ENCODE measurements around the gene CDYL2.

CDYL2 gene

GRCh38 chr16:80691111-80691741 lies 113.2 kb downstream of the CDYL2 start:
- Histone ChIP-seq H4K5ac (ENCODE audit: low read length) (no peak overlapping the region), H2BK120ac (ENCODE audit: low read depth, low read length) (no peak overlapping the region), H4K8ac (ENCODE audit: low read depth, low read length) (no peak overlapping the region), H3K23ac (ENCODE audit: low read length) (no peak overlapping the region), H3K4me1 (ENCODE audit: control insufficient read depth, low read depth, low read length) (no peaks in the 10 kb centered on the region), H3K79me2 (ENCODE audit: control insufficient read depth, insufficient read depth, low read length) (no peaks in the 10 kb centered on the region), H3K9ac (ENCODE audit: low read length) (no peak overlapping the region), H3K4me2 (ENCODE audit: low read length) (no peak overlapping the region), H3K4ac (ENCODE audit: low read depth, low read length) (no peak overlapping the region), H3K56ac (ENCODE audit: low read length) (no peak overlapping the region), H2BK15ac (replicated peaks; ENCODE audit: low read depth) (no peak overlapping the region), H3K36me3 (ENCODE audit: control insufficient read depth, insufficient read depth, low read length) (no peaks in the 10 kb centered on the region), H2BK5ac (ENCODE audit: low read length) (no peak overlapping the region), H3K18ac (ENCODE audit: low read length) (no peak overlapping the region), H2AK5ac (ENCODE audit: low read length) (no peak overlapping the region), H3K79me1 (ENCODE audit: low read length) (no peaks in the 10 kb centered on the region), H3K4me3 (ENCODE audit: low read length) (no peak overlapping the region), H3K27me3 (ENCODE audit: insufficient read depth, low read length, poor library complexity) (no peaks in the 10 kb centered on the region), H3K27ac (ENCODE audit: low read depth, low read length) (no peak overlapping the region)
- DNase-seq: no peak
- WGBS (ENCODE audit: extremely low coverage, insufficient coverage, low lambda C conversion rate): no CpG with 5 or more reads among the region's 3 CpGs

GRCh38 chr16:80689487-80689886 lies 114.9 kb downstream of the CDYL2 start:
- Histone ChIP-seq H3K36me3 (ENCODE audit: control insufficient read depth, insufficient read depth, low read length) (no peaks in the 10 kb centered on the region), H3K27me3 (ENCODE audit: insufficient read depth, low read length, poor library complexity) (no peaks in the 10 kb centered on the region), H3K4me2 (ENCODE audit: low read length) (no peak overlapping the region), H3K4me3 (ENCODE audit: low read length) (no peak overlapping the region), H2BK15ac (replicated peaks; ENCODE audit: low read depth) (no peak overlapping the region), H2BK5ac (ENCODE audit: low read length) (no peak overlapping the region), H3K79me1 (ENCODE audit: low read length) (no peaks in the 10 kb centered on the region), H3K23ac (ENCODE audit: low read length) (no peak overlapping the region), H3K9ac (ENCODE audit: low read length) (no peak overlapping the region), H4K5ac (ENCODE audit: low read length) (no peak overlapping the region), H3K18ac (ENCODE audit: low read length) (no peak overlapping the region), H3K4me1 (ENCODE audit: control insufficient read depth, low read depth, low read length) (no peaks in the 10 kb centered on the region), H2AK5ac (ENCODE audit: low read length) (no peak overlapping the region), H3K79me2 (ENCODE audit: control insufficient read depth, insufficient read depth, low read length) (no peaks in the 10 kb centered on the region), H2BK120ac (ENCODE audit: low read depth, low read length) (no peak overlapping the region), H3K27ac (ENCODE audit: low read depth, low read length) (no peak overlapping the region), H3K56ac (ENCODE audit: low read length) (no peak overlapping the region), H3K4ac (ENCODE audit: low read depth, low read length) (no peak overlapping the region), H4K8ac (ENCODE audit: low read depth, low read length) (no peak overlapping the region)
- no peak for DNase-seq
- WGBS (ENCODE audit: extremely low coverage, insufficient coverage, low lambda C conversion rate): no CpG with 5 or more reads among the region's 10 CpGs

- H3K4me3 ChIP-seq (ENCODE audit: low read length): no peak overlapping the region
- H2BK120ac ChIP-seq (ENCODE audit: low read depth, low read length): no peak overlapping the region
- H3K9ac ChIP-seq (ENCODE audit: low read length): no peak overlapping the region
- H3K4me1 ChIP-seq (ENCODE audit: control insufficient read depth, low read depth, low read length): no peaks in the 10 kb centered on the region
- H2BK5ac ChIP-seq (ENCODE audit: low read length): no peak overlapping the region
- H4K5ac ChIP-seq (ENCODE audit: low read length): no peak overlapping the region
- H3K36me3 ChIP-seq (ENCODE audit: control insufficient read depth, insufficient read depth, low read length): no peaks in the 10 kb centered on the region
- no peak overlapping the region for H3K56ac ChIP-seq (ENCODE audit: low read length)
- DNase-seq: no peak
- WGBS (ENCODE audit: extremely low coverage, insufficient coverage, low lambda C conversion rate): no CpG with 5 or more reads among the region's 4 CpGs
- H3K4me2 ChIP-seq (ENCODE audit: low read length): no peak overlapping the region
- no peaks in the 10 kb centered on the region for H3K79me1 ChIP-seq (ENCODE audit: low read length)
- no peak overlapping the region for H2BK15ac ChIP-seq (replicated peaks; ENCODE audit: low read depth)
- no peak overlapping the region for H3K27ac ChIP-seq (ENCODE audit: low read depth, low read length)
- no peak overlapping the region for H3K23ac ChIP-seq (ENCODE audit: low read length)
- H2AK5ac ChIP-seq (ENCODE audit: low read length): no peak overlapping the region
- no peaks in the 10 kb centered on the region for H3K79me2 ChIP-seq (ENCODE audit: control insufficient read depth, insufficient read depth, low read length)
- H4K8ac ChIP-seq (ENCODE audit: low read depth, low read length): no peak overlapping the region
- no peaks in the 10 kb centered on the region for H3K27me3 ChIP-seq (ENCODE audit: insufficient read depth, low read length, poor library complexity)
- no peak overlapping the region for H3K18ac ChIP-seq (ENCODE audit: low read length)
- no peak overlapping the region for H3K4ac ChIP-seq (ENCODE audit: low read depth, low read length)
These were observed 116.8 kb downstream of the CDYL2 start for GRCh38 chr16:80687606-80688005.

GRCh38 chr16:80684906-80685305 lies 119.5 kb downstream of the CDYL2 start:
- no CpG with 5 or more reads among the region's 10 CpGs for WGBS (ENCODE audit: extremely low coverage, insufficient coverage, low lambda C conversion rate)
- no peak overlapping the region for H2BK15ac ChIP-seq (replicated peaks; ENCODE audit: low read depth)
- H4K5ac ChIP-seq (ENCODE audit: low read length): no peak overlapping the region
- H3K23ac ChIP-seq (ENCODE audit: low read length): no peak overlapping the region
- DNase-seq: no peak
- no peaks in the 10 kb centered on the region for H3K4me1 ChIP-seq (ENCODE audit: control insufficient read depth, low read depth, low read length)
- H3K36me3 ChIP-seq (ENCODE audit: control insufficient read depth, insufficient read depth, low read length): no peaks in the 10 kb centered on the region
- H2BK120ac ChIP-seq (ENCODE audit: low read depth, low read length): no peak overlapping the region
- no peak overlapping the region for H2BK5ac ChIP-seq (ENCODE audit: low read length)
- no peak overlapping the region for H4K8ac ChIP-seq (ENCODE audit: low read depth, low read length)
- H3K18ac ChIP-seq (ENCODE audit: low read length): no peak overlapping the region
- no peaks in the 10 kb centered on the region for H3K79me1 ChIP-seq (ENCODE audit: low read length)
- H2AK5ac ChIP-seq (ENCODE audit: low read length): no peak overlapping the region
- no peak overlapping the region for H3K56ac ChIP-seq (ENCODE audit: low read length)
- no peaks in the 10 kb centered on the region for H3K27me3 ChIP-seq (ENCODE audit: insufficient read depth, low read length, poor library complexity)
- H3K4me2 ChIP-seq (ENCODE audit: low read length): no peak overlapping the region
- H3K4ac ChIP-seq (ENCODE audit: low read depth, low read length): no peak overlapping the region
- no peaks in the 10 kb centered on the region for H3K79me2 ChIP-seq (ENCODE audit: control insufficient read depth, insufficient read depth, low read length)
- H3K27ac ChIP-seq (ENCODE audit: low read depth, low read length): no peak overlapping the region
- no peak overlapping the region for H3K4me3 ChIP-seq (ENCODE audit: low read length)
- no peak overlapping the region for H3K9ac ChIP-seq (ENCODE audit: low read length)

GRCh38 chr16:80684136-80684765 lies 120.1 kb downstream of the CDYL2 start:
- H4K8ac ChIP-seq (ENCODE audit: low read depth, low read length): no peak overlapping the region
- H2BK15ac ChIP-seq (replicated peaks; ENCODE audit: low read depth): no peak overlapping the region
- H3K27ac ChIP-seq (ENCODE audit: low read depth, low read length): no peak overlapping the region
- no peak overlapping the region for H3K23ac ChIP-seq (ENCODE audit: low read length)
- no peak overlapping the region for H3K18ac ChIP-seq (ENCODE audit: low read length)
- no peaks in the 10 kb centered on the region for H3K4me1 ChIP-seq (ENCODE audit: control insufficient read depth, low read depth, low read length)
- no peaks in the 10 kb centered on the region for H3K27me3 ChIP-seq (ENCODE audit: insufficient read depth, low read length, poor library complexity)
- no peak overlapping the region for H3K4me2 ChIP-seq (ENCODE audit: low read length)
- H3K79me2 ChIP-seq (ENCODE audit: control insufficient read depth, insufficient read depth, low read length): no peaks in the 10 kb centered on the region
- H3K4me3 ChIP-seq (ENCODE audit: low read length): no peak overlapping the region
- H3K79me1 ChIP-seq (ENCODE audit: low read length): no peaks in the 10 kb centered on the region
- no peak overlapping the region for H3K56ac ChIP-seq (ENCODE audit: low read length)
- H4K5ac ChIP-seq (ENCODE audit: low read length): no peak overlapping the region
- no peak overlapping the region for H2BK120ac ChIP-seq (ENCODE audit: low read depth, low read length)
- no peak overlapping the region for H2AK5ac ChIP-seq (ENCODE audit: low read length)
- no peaks in the 10 kb centered on the region for H3K36me3 ChIP-seq (ENCODE audit: control insufficient read depth, insufficient read depth, low read length)
- H2BK5ac ChIP-seq (ENCODE audit: low read length): no peak overlapping the region
- no peak for DNase-seq
- no CpG with 5 or more reads among the region's 15 CpGs for WGBS (ENCODE audit: extremely low coverage, insufficient coverage, low lambda C conversion rate)
- no peak overlapping the region for H3K4ac ChIP-seq (ENCODE audit: low read depth, low read length)
- no peak overlapping the region for H3K9ac ChIP-seq (ENCODE audit: low read length)

GRCh38 chr16:80683646-80684045 lies 120.8 kb downstream of the CDYL2 start:
- H4K5ac ChIP-seq (ENCODE audit: low read length): no peak overlapping the region
- no peak overlapping the region for H2BK120ac ChIP-seq (ENCODE audit: low read depth, low read length)
- no peaks in the 10 kb centered on the region for H3K79me1 ChIP-seq (ENCODE audit: low read length)
- H3K27me3 ChIP-seq (ENCODE audit: insufficient read depth, low read length, poor library complexity): no peaks in the 10 kb centered on the region
- no peak overlapping the region for H4K8ac ChIP-seq (ENCODE audit: low read depth, low read length)
- no peak overlapping the region for H2BK5ac ChIP-seq (ENCODE audit: low read length)
- no peak overlapping the region for H3K23ac ChIP-seq (ENCODE audit: low read length)
- H3K27ac ChIP-seq (ENCODE audit: low read depth, low read length): no peak overlapping the region
- H3K9ac ChIP-seq (ENCODE audit: low read length): no peak overlapping the region
- H3K36me3 ChIP-seq (ENCODE audit: control insufficient read depth, insufficient read depth, low read length): no peaks in the 10 kb centered on the region
- no peaks in the 10 kb centered on the region for H3K79me2 ChIP-seq (ENCODE audit: control insufficient read depth, insufficient read depth, low read length)
- H3K4me3 ChIP-seq (ENCODE audit: low read length): no peak overlapping the region
- DNase-seq: no peak
- no CpG with 5 or more reads among the region's 3 CpGs for whole genome bisulfite sequencing (ENCODE audit: extremely low coverage, insufficient coverage, low lambda C conversion rate)
- no peak overlapping the region for H3K4me2 ChIP-seq (ENCODE audit: low read length)
- no peaks in the 10 kb centered on the region for H3K4me1 ChIP-seq (ENCODE audit: control insufficient read depth, low read depth, low read length)
- H2AK5ac ChIP-seq (ENCODE audit: low read length): no peak overlapping the region
- no peak overlapping the region for H2BK15ac ChIP-seq (replicated peaks; ENCODE audit: low read depth)
- no peak overlapping the region for H3K56ac ChIP-seq (ENCODE audit: low read length)
- no peak overlapping the region for H3K18ac ChIP-seq (ENCODE audit: low read length)
- H3K4ac ChIP-seq (ENCODE audit: low read depth, low read length): no peak overlapping the region

All from mesendoderm (in vitro differentiated cells).